H1 (cell line): ENCODE data around the gene CUTC. TPM values are rescaled to one million over a fixed set of nuclear protein-coding genes. Genes with fewer than 3 reads are reported as not detected.

Experiments used
- CTCF ChIA-PET: fragments of 300-600 bp; sonication (Branson Sonifier 250); formaldehyde crosslinking; loops from one replicate; lab custom pipeline; 2021; ENCODE audit not compliant: partially characterized antibody; lab: Charles Lee
- POLR2A ChIA-PET: fragments of 300-600 bp; sonication (Branson Sonifier 250); formaldehyde crosslinking; loops from one replicate; lab custom pipeline; 2021; ENCODE audit warnings: inconsistent platforms; ENCODE audit not compliant: partially characterized antibody; lab: Charles Lee
- DNase-seq, 2 experiments: peaks; one replicate each; pipeline versions ENCODE4 v3.0.0 to v3.0.0-alpha.2; 2010 to 2022; ENCODE audit warnings: low spot score in 2 of 2, low read depth in 1 of 2, mixed read lengths in 1 of 2
- FAIRE-seq: peaks from 2 replicates; lab custom pipeline; 2011; peaks lifted over from hg19 to GRCh38; lab: Jason Lieb, UNC
- H2AFZ ChIP-seq: 2 replicates; pipeline ENCODE4 v1.8.1; 2012; ENCODE audit warnings: low read length, inconsistent platforms
- H2AK5ac ChIP-seq: 2 replicates; pipeline ENCODE4 v1.6.1; 2013; ENCODE audit warnings: low read depth, low read length
- H2BK120ac ChIP-seq: replicated peaks from 2 replicates; pipeline ENCODE3; 2013; ENCODE audit warnings: low read depth, low read length, inconsistent platforms
- H2BK12ac ChIP-seq: 2 replicates; pipeline ENCODE4 v1.6.1; 2013; ENCODE audit warnings: low read depth, low read length
- H2BK15ac ChIP-seq: 2 replicates; pipeline ENCODE4 v1.6.1; 2013; ENCODE audit warnings: low read length
- H2BK20ac ChIP-seq: 2 replicates; pipeline ENCODE4 v1.6.1; 2013; ENCODE audit warnings: low read length
- H2BK5ac ChIP-seq: 2 replicates; pipeline ENCODE4 v1.6.1; 2013; ENCODE audit warnings: low read depth, low read length
- H3K14ac ChIP-seq: 2 replicates; pipeline ENCODE4 v1.6.1; 2013; ENCODE audit warnings: inconsistent platforms; ENCODE audit not compliant: insufficient read length
- H3K18ac ChIP-seq: 2 replicates; pipeline ENCODE4 v1.6.1; 2013; ENCODE audit warnings: low read length; ENCODE audit errors: extremely low read depth
- H3K23ac ChIP-seq: 2 replicates; pipeline ENCODE4 v1.6.1; 2013; ENCODE audit warnings: inconsistent platforms; ENCODE audit not compliant: insufficient read length
- H3K23me2 ChIP-seq: 2 replicates; pipeline ENCODE4 v1.6.1; 2013; ENCODE audit warnings: low read depth, low read length
- H3K27ac ChIP-seq: 2 replicates; pipeline ENCODE4 v1.6.1; 2011; ENCODE audit warnings: low read depth, low read length, inconsistent platforms
- H3K27me3 ChIP-seq, 4 experiments: replicated peaks in 1 of 4; 1 replicate in 1 of 4; 2 replicates in 3 of 4; pipeline versions ENCODE4 v1.6.1 to v1.8.1; 2011 to 2013; ENCODE audit warnings: low read length in 3 of 4, mild to moderate bottlenecking in 3 of 4, inconsistent platforms in 2 of 4, mixed read lengths in 2 of 4, moderate library complexity in 1 of 4; ENCODE audit not compliant: control insufficient read depth in 3 of 4, insufficient read depth in 3 of 4; ENCODE audit errors: extremely low read depth in 1 of 4
- H3K36me3 ChIP-seq, 4 experiments: 2 replicates each; pipeline versions ENCODE4 v1.6.1 to v1.8.1; 2011 to 2013; ENCODE audit warnings: mild to moderate bottlenecking in 4 of 4, low read length in 3 of 4, moderate library complexity in 2 of 4, control low read depth in 1 of 4, inconsistent platforms in 1 of 4; ENCODE audit not compliant: insufficient read depth in 4 of 4, control insufficient read depth in 2 of 4
- H3K4ac ChIP-seq: replicated peaks from 2 replicates; pipeline ENCODE3; 2013; ENCODE audit warnings: low read length, low read depth, mixed read lengths, inconsistent platforms; ENCODE audit not compliant: insufficient read length
- H3K4me1 ChIP-seq, 4 experiments: replicated peaks in 1 of 4; 1 replicate in 1 of 4; 2 replicates in 3 of 4; pipeline versions ENCODE4 v1.6.1 to v1.8.1; 2011 to 2013; ENCODE audit warnings: low read length in 3 of 4, inconsistent platforms in 2 of 4, mixed read lengths in 1 of 4; ENCODE audit not compliant: insufficient read depth in 4 of 4, control insufficient read depth in 3 of 4
- H3K4me2 ChIP-seq, 2 experiments: 2 replicates each; pipeline versions ENCODE4 v1.6.1 to v1.8.1; 2011 to 2013; ENCODE audit warnings: low read depth in 2 of 2, low read length in 2 of 2, control low read depth in 1 of 2, inconsistent platforms in 1 of 2, mild to moderate bottlenecking in 1 of 2; ENCODE audit not compliant: insufficient read depth in 1 of 2
- H3K4me3 ChIP-seq, 4 experiments: fragments of 200-600, 300-600 bp in 1 of 4; sonication (generic), shearing (Covaris generic), sonication (Bioruptor Twin) in 1 of 4; 2 replicates each; pipeline versions ENCODE4 v1.5.1 to v1.8.1; 2011 to 2016; ENCODE audit warnings: low read length in 4 of 4, low read depth in 3 of 4, control low read depth in 2 of 4, inconsistent platforms in 2 of 4, mild to moderate bottlenecking in 2 of 4, mixed read lengths in 1 of 4, moderate library complexity in 1 of 4; ENCODE audit not compliant: insufficient read depth in 2 of 4; ENCODE audit errors: extremely low read depth in 1 of 4
- H3K56ac ChIP-seq: replicated peaks from 2 replicates; pipeline ENCODE3; 2013; ENCODE audit warnings: low read depth, mild to moderate bottlenecking, mixed read lengths, low read length, inconsistent platforms; ENCODE audit not compliant: insufficient read length
- H3K79me1 ChIP-seq: 2 replicates; pipeline ENCODE4 v1.6.1; 2013; ENCODE audit warnings: low read depth, low read length, control low read depth
- H3K79me2 ChIP-seq, 2 experiments: 2 replicates each; pipeline versions ENCODE4 v1.6.1 to v1.8.1; 2012 to 2013; ENCODE audit warnings: low read length in 2 of 2, mild to moderate bottlenecking in 2 of 2, inconsistent platforms in 1 of 2; ENCODE audit not compliant: insufficient read depth in 2 of 2, control insufficient read depth in 1 of 2
- H3K9ac ChIP-seq, 4 experiments: replicated peaks in 1 of 4; 1 replicate in 1 of 4; 2 replicates in 3 of 4; pipeline versions ENCODE4 v1.6.1 to v1.8.1; 2011 to 2013; ENCODE audit warnings: low read depth in 3 of 4, low read length in 3 of 4, control low read depth in 2 of 4, mild to moderate bottlenecking in 2 of 4, moderate library complexity in 2 of 4, inconsistent platforms in 1 of 4; ENCODE audit errors: extremely low read depth in 1 of 4
- H3K9me3 ChIP-seq, 2 experiments: 2 replicates each; pipeline versions ENCODE4 v1.6.1 to v1.8.1; 2012 to 2013; ENCODE audit warnings: mild to moderate bottlenecking in 2 of 2, moderate library complexity in 2 of 2, control low read depth in 1 of 2, inconsistent platforms in 1 of 2, low read depth in 1 of 2, low read length in 1 of 2, mixed read lengths in 1 of 2; ENCODE audit not compliant: insufficient read depth in 2 of 2
- H4K20me1 ChIP-seq, 2 experiments: replicated peaks in 1 of 2; 2 replicates each; pipeline versions ENCODE3 to v1.8.1; 2011 to 2013; ENCODE audit warnings: inconsistent platforms in 2 of 2, low read length in 2 of 2, mild to moderate bottlenecking in 1 of 2; ENCODE audit not compliant: insufficient read depth in 2 of 2, control insufficient read depth in 1 of 2
- H4K5ac ChIP-seq: 2 replicates; pipeline ENCODE4 v1.6.1; 2013; ENCODE audit warnings: low read length, low read depth, mixed read lengths, inconsistent platforms; ENCODE audit not compliant: insufficient read length
- H4K8ac ChIP-seq: 2 replicates; pipeline ENCODE4 v1.8.0; 2013; ENCODE audit warnings: mild to moderate bottlenecking, moderate library complexity, low read length, inconsistent platforms; ENCODE audit not compliant: insufficient read depth; ENCODE audit errors: extremely low read depth
- H4K91ac ChIP-seq: replicated peaks from 2 replicates; pipeline ENCODE3; 2013; ENCODE audit warnings: low read length, mixed read lengths, inconsistent platforms; ENCODE audit not compliant: insufficient read length
- RNF2 ChIP-seq: fragments of 200-900, 300-1000 bp; sonication (generic); IDR thresholded peaks from 2 replicates; pipeline ENCODE4 v1.7.1; 2016; ENCODE audit warnings: borderline replicate concordance, low read depth, mild to moderate bottlenecking, antibody characterized with exemption, low read length; ENCODE audit not compliant: poor library complexity, severe bottlenecking; ENCODE audit errors: missing control alignments
- WGBS, 2 experiments: shearing (Covaris generic) in 1 of 2; methylation state at CpG; one replicate each; pipeline versions ENCODE4 v1.1.6 to v1.1.7; 2013 to 2015; ENCODE audit warnings: low lambda C conversion rate in 2 of 2, mixed read lengths in 2 of 2, inconsistent platforms in 1 of 2, low coverage in 1 of 2, missing lambda C conversion rate in 1 of 2; ENCODE audit not compliant: insufficient replicate concordance in 2 of 2, insufficient coverage in 1 of 2, insufficient read length in 1 of 2; ENCODE audit errors: extremely low coverage in 1 of 2, missing lambda C conversion rate in 1 of 2; 5-methylcytosine and 5-hydroxymethylcytosine counted together
- polyA plus RNA-seq, 7 experiments: library from polyadenylated mRNA; depleted of rRNA in 3 of 7; stranded (reverse) in 5 of 7; unstranded in 2 of 7; fragments of >200 nt in 5 of 7; fragments of 200-250 nt in 2 of 7; gene quantifications; 1 replicate in 5 of 7; 2 replicates in 1 of 7; 4 replicates in 1 of 7; pipeline versions ENCODE4 v1.2.1 to v1.2.3, GENCODE V29; 2011 to 2013; ENCODE audit warnings: missing spikeins in 2 of 7, mixed read lengths in 2 of 7
- total RNA-seq: library from RNA; stranded (reverse); fragmentation: NEBNext Ultra II Directional; extraction: Animal tissue kit (Norgen Biotek cat#: 25700); gene quantifications from 2 replicates; pipeline ENCODE4 v1.2.1, GENCODE V29; 2021

CUTC gene
- total and polyA plus RNA-seq, 2 of the 8 experiments (the other 6 are each of a cell fraction or from before 2014, with no cell fraction given): 25.3 to 25.6 TPM

DNA sequence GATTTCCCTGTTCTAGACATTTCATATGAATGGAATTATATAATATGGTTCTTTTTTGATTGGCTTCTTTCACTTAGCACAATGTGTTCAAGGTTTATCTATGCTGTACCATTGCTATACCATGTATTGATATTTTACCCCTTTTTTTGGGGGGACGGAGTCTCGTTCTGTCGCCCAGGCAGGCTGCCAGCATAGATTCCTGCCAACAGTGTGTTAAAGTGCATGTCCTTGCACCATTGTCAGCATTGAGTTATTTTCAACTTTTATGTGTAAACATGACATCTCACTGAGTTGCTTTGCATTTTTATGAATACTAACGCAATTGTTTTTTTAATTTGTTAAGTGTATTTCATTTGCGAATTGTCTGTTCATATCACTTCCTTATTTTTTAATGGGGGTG is 55.3 kb downstream of the CUTC start:
- Histone ChIP-seq H2AK5ac (no peak overlapping the region), H2BK20ac (no peak overlapping the region), H2BK12ac (no peak overlapping the region), H3K27ac (no peak overlapping the region), H3K79me2 (no peaks in the 10 kb centered on the region), H3K56ac (no peak overlapping the region), H2BK120ac (no peak overlapping the region), H3K79me1 (no peaks in the 10 kb centered on the region), H3K9me3 (no peaks in the 10 kb centered on the region), H2BK5ac (no peak overlapping the region), H4K5ac (no peak overlapping the region), H3K4ac (no peak overlapping the region), H4K8ac (no peak overlapping the region), H4K20me1 (no peaks in the 10 kb centered on the region), H3K23ac (no peak overlapping the region), H2AFZ (no peak overlapping the region), H3K9ac (no peak overlapping the region), H3K14ac (no peak overlapping the region), H3K4me1 (peaks cover 0 to 10% (median 3%) of the 10 kb centered on the region in 4 experiments; a peak in 5 of 7 replicates), H2BK15ac (no peak overlapping the region), H3K27me3 (no peaks in the 10 kb centered on the region; a peak in 1 of 7 replicates), H3K23me2 (no peaks in the 10 kb centered on the region), H3K4me3 (no peak overlapping the region), H4K91ac (no peak overlapping the region), H3K18ac (no peak overlapping the region), H3K4me2 (no peak overlapping the region), H3K36me3 (no peaks in the 10 kb centered on the region)
- TF ChIP-seq RNF2: no peak
- FAIRE-seq (no peak), DNase-seq (no peak)
- 73% methylated on average over 5 of the region's 5 CpGs; no CpG with 5 or more reads in 1 of the 2 experiments for WGBS, 2 experiments
- CTCF ChIA-PET: interaction anchor here (1.0 to 2.9 kb wide), 2 partner anchors 12 to 58 kb away, joined by 3 to 11 read pairs; no protein-coding TSS in a partner anchor
- POLR2A ChIA-PET: no interaction called here
